NOMO-1 treated with dmso at 0.1 percent for 144 hours (cell line): Measurements from ENCODE around the gene CDH11.

Experiments used
- DNase-seq: peaks from one replicate; lab custom pipeline; 2025; ENCODE audit not compliant: unreplicated experiment; lab: John Stamatoyannopoulos, UW

The CDH11 gene

GRCh38 chr16:65041667-65042066 lies 80.2 kb downstream of the CDH11 start:
- DNase-seq = no peak

- DNase-seq = no peak
Observed at GRCh38 chr16:65038100-65038499, 83.8 kb downstream of the CDH11 start.

- DNase-seq = no peak
Observed at GRCh38 chr16:65037556-65037955, 84.3 kb downstream of the CDH11 start.

- DNase-seq = no peak
Observed at GRCh38 chr16:65034915-65035314, 86.9 kb downstream of the CDH11 start.

GRCh38 chr16:65032387-65032786 lies 89.5 kb downstream of the CDH11 start:
- no peak for DNase-seq

- DNase-seq = no peak
Observed at GRCh38 chr16:65024767-65025178, 97.1 kb downstream of the CDH11 start.

GRCh38 chr16:65023802-65024201 lies 98.1 kb downstream of the CDH11 start:
- DNase-seq = no peak

GRCh38 chr16:65021852-65022595 lies 99.8 kb downstream of the CDH11 start:
- DNase-seq = no peak

GRCh38 chr16:65016754-65017153 lies 105.1 kb downstream of the CDH11 start:
- no peak for DNase-seq

- no peak for DNase-seq
Observed at GRCh38 chr16:65015599-65015998, 106.3 kb downstream of the CDH11 start.

GRCh38 chr16:65012357-65012756 lies 109.5 kb downstream of the CDH11 start:
- no peak for DNase-seq

- no peak for DNase-seq
Observed at GRCh38 chr16:65010125-65010524, 111.7 kb downstream of the CDH11 start.

- no peak for DNase-seq
Observed at GRCh38 chr16:65005696-65006095, 116.2 kb downstream of the CDH11 start.

- no peak for DNase-seq
Observed at GRCh38 chr16:65004570-65004969, 117.3 kb downstream of the CDH11 start.

- no peak for DNase-seq
Observed at GRCh38 chr16:65003621-65004020, 118.2 kb downstream of the CDH11 start.

- DNase-seq = no peak
Observed at GRCh38 chr16:65002265-65002664, 119.6 kb downstream of the CDH11 start.

GRCh38 chr16:65000654-65001053 lies 121.2 kb downstream of the CDH11 start:
- DNase-seq = no peak

- DNase-seq = no peak
Observed at GRCh38 chr16:64997751-64998150, 124.1 kb downstream of the CDH11 start.

GRCh38 chr16:64997121-64997520 lies 124.7 kb downstream of the CDH11 start:
- DNase-seq = no peak

- no peak for DNase-seq
Observed at GRCh38 chr16:64996641-64997040, 125.2 kb downstream of the CDH11 start.

GRCh38 chr16:64993464-64993863 lies 128.4 kb downstream of the CDH11 start:
- DNase-seq = no peak

GRCh38 chr16:64991001-64991400 lies 130.9 kb downstream of the CDH11 start:
- DNase-seq = no peak

- no peak for DNase-seq
Observed at GRCh38 chr16:64990101-64990500, 131.8 kb downstream of the CDH11 start.
